H1 (cell line): Measurements from ENCODE around the gene MCM5.

ENCODE experiments used
- ASH2L ChIP-seq: fragments of 200-600, 300-600 bp; sonication (generic); IDR thresholded peaks from one replicate; pipeline ENCODE4 v1.7.1; 2017; ENCODE audit warnings: low read length
- CBX5 ChIP-seq: fragments of 300-800, 300-1000 bp; sonication (generic); IDR thresholded peaks from 2 replicates; pipeline ENCODE4 v1.7.1; 2016; ENCODE audit warnings: antibody characterized with exemption, low read length, low read depth
- CEBPB ChIP-seq: IDR thresholded peaks from 2 replicates; pipeline ENCODE4 v1.6.1; 2012; ENCODE audit warnings: low read depth, low read length
- CREB1 ChIP-seq: IDR thresholded peaks from 2 replicates; pipeline ENCODE4 v1.6.1; 2012; ENCODE audit warnings: inconsistent platforms
- CTCF ChIP-seq, 3 experiments: IDR thresholded peaks; 1 replicate in 2 of 3; 2 replicates in 1 of 3; pipeline versions ENCODE4 v1.5.1 to v1.6.1; 2011; ENCODE audit warnings: low read length in 3 of 3, mild to moderate bottlenecking in 3 of 3, inconsistent platforms in 2 of 3, low read depth in 1 of 3, moderate library complexity in 1 of 3; ENCODE audit not compliant: insufficient read depth in 1 of 3; ENCODE audit errors: control extremely low read depth in 1 of 3
- EP300 ChIP-seq, 2 experiments: IDR thresholded peaks; 1 replicate in 1 of 2; 2 replicates in 1 of 2; pipeline ENCODE4 v1.6.1; 2011 to 2012; ENCODE audit warnings: low read depth in 2 of 2, low read length in 2 of 2, mild to moderate bottlenecking in 2 of 2, borderline replicate concordance in 1 of 2, inconsistent platforms in 1 of 2, moderate library complexity in 1 of 2
- HDAC2 ChIP-seq, 2 experiments: fragments of 300-600 bp in 1 of 2; sonication (generic) in 1 of 2; IDR thresholded peaks; 2 replicates each; pipeline ENCODE4 v1.6.1; 2011 to 2012; ENCODE audit warnings: low read depth in 2 of 2, low read length in 2 of 2, mild to moderate bottlenecking in 2 of 2, moderate library complexity in 2 of 2, borderline replicate concordance in 1 of 2, inconsistent platforms in 1 of 2
- NRF1 ChIP-seq: IDR thresholded peaks from 2 replicates; pipeline ENCODE4 v1.6.1; 2011; ENCODE audit warnings: mild to moderate bottlenecking, low read depth, low read length, improper control_type of control experiment
- POLR2A ChIP-seq, 2 experiments: IDR thresholded peaks; 1 replicate in 1 of 2; 2 replicates in 1 of 2; pipeline ENCODE4 v1.6.1; 2011; ENCODE audit warnings: low read depth in 2 of 2, low read length in 2 of 2, mild to moderate bottlenecking in 2 of 2; ENCODE audit errors: control extremely low read depth in 1 of 2
- POLR2AphosphoS5 ChIP-seq: IDR thresholded peaks from 2 replicates; pipeline ENCODE4 v1.6.1; 2011; ENCODE audit warnings: low read depth, low read length
- RAD21 ChIP-seq, 2 experiments: IDR thresholded peaks in 1 of 2; conservative IDR thresholded peaks in 1 of 2; 2 replicates each; pipeline ENCODE4 v1.6.1; 2011; ENCODE audit warnings: low read depth in 2 of 2, low read length in 2 of 2, improper control_type of control experiment in 1 of 2, inconsistent platforms in 1 of 2, mild to moderate bottlenecking in 1 of 2, moderate library complexity in 1 of 2
- RFX5 ChIP-seq: IDR thresholded peaks from 2 replicates; pipeline ENCODE4 v1.6.1; 2011; ENCODE audit warnings: low read depth, low read length, improper control_type of control experiment, borderline replicate concordance
- SP2 ChIP-seq: IDR thresholded peaks from 2 replicates; pipeline ENCODE4 v1.6.1; 2012; ENCODE audit warnings: mild to moderate bottlenecking, low read length, inconsistent platforms
- ZNF274 ChIP-seq: IDR thresholded peaks from 2 replicates; pipeline ENCODE4 v1.7.0; 2012; ENCODE audit warnings: low read length, borderline replicate concordance; ENCODE audit errors: extremely low read depth

GRCh38 chr22:35379146-35379993 lies 20.6 kb upstream of the MCM5 start:
- TF ChIP-seq CBX5 (no peak), POLR2AphosphoS5 (no peak), EP300 (IDR thresholded peaks at IDR 0.05; ENCODE audit: borderline replicate concordance in 1 of 2, low read depth in 2 of 2, low read length in 2 of 2) (no peak), POLR2A (IDR thresholded peaks at IDR 0.05; ENCODE audit: control extremely low read depth in 1 of 2, low read depth in 2 of 2, low read length in 2 of 2) (no peak), NRF1 (no peak), ASH2L (no peak), HDAC2 (IDR thresholded peaks at IDR 0.05; ENCODE audit: borderline replicate concordance in 1 of 2, low read depth in 2 of 2, low read length in 2 of 2) (no peak), CREB1 (no peak), SP2 (no peak), CTCF (IDR thresholded peaks at IDR 0.05; ENCODE audit: control extremely low read depth in 1 of 3, insufficient read depth in 1 of 3, low read depth in 1 of 3, low read length in 3 of 3) (no peak), ZNF274 (no peak), CEBPB (no peak), RAD21 (IDR thresholded peaks at IDR 0.05 in 1 of 2, conservative IDR thresholded peaks at IDR 0.05 in 1 of 2; ENCODE audit: low read depth in 2 of 2, low read length in 2 of 2) (no peak), RFX5 (no peak)
